Fibroblast of peridontal ligament (primary cell): ENCODE data around the gene COX7A2.

ENCODE experiments used
- DNase-seq: peaks from one replicate; pipeline ENCODE4 v3.0.0-alpha.2; 2010; ENCODE audit errors: extremely low read depth

Gene COX7A2

GRCh38 chr6:75243333-75244062 is at the start of gene COX7A2:
Gene COX7A2 (minus strand): TSS chr6:75243801. CDS start chr6:75243734, 67 bp downstream.
- peak; percentile 99 for DNase-seq

- DNase-seq, result no peak
Measured at GRCh38 chr6:75292555-75292954, 49.0 kb upstream of the COX7A2 start.

GRCh38 chr6:75291744-75292143 is 48.1 kb upstream of the COX7A2 start:
- DNase-seq, result no peak

- no peak for DNase-seq
Measured at GRCh38 chr6:75291331-75291730, 47.7 kb upstream of the COX7A2 start.

GRCh38 chr6:75290136-75290945 is 46.7 kb upstream of the COX7A2 start:
- DNase-seq, result no peak

GRCh38 chr6:75288023-75288422 is 44.4 kb upstream of the COX7A2 start:
- DNase-seq, result no peak

- DNase-seq, result no peak
Measured at GRCh38 chr6:75287424-75287823, 43.8 kb upstream of the COX7A2 start.

- no peak for DNase-seq
Measured at GRCh38 chr6:75286955-75287354, 43.4 kb upstream of the COX7A2 start.

- no peak for DNase-seq
Measured at GRCh38 chr6:75285283-75285639, 41.7 kb upstream of the COX7A2 start.

GRCh38 chr6:75284632-75285282 is 41.2 kb upstream of the COX7A2 start, which contains the start of gene TMEM30A:
Gene TMEM30A (minus strand): TSS chr6:75284792. CDS start chr6:75284638, 154 bp downstream.
- peak; percentile 99 for DNase-seq

- no peak for DNase-seq
Measured at GRCh38 chr6:75283907-75284631, 40.5 kb upstream of the COX7A2 start.

- no peak for DNase-seq
Measured at GRCh38 chr6:75282706-75283105, 39.1 kb upstream of the COX7A2 start.

GRCh38 chr6:75281653-75282052 is 38.1 kb upstream of the COX7A2 start:
- DNase-seq, result no peak

GRCh38 chr6:75280131-75280855 is 36.7 kb upstream of the COX7A2 start:
- peak; percentile 53 for DNase-seq

GRCh38 chr6:75279418-75279817 is 35.8 kb upstream of the COX7A2 start:
- no peak for DNase-seq

- no peak for DNase-seq
Measured at GRCh38 chr6:75278474-75279077, 35.0 kb upstream of the COX7A2 start.

GRCh38 chr6:75275067-75275466 is 31.5 kb upstream of the COX7A2 start:
- DNase-seq, result peak; percentile 80

- no peak for DNase-seq
Measured at GRCh38 chr6:75273009-75273408, 29.4 kb upstream of the COX7A2 start.

GRCh38 chr6:75272145-75272840 is 28.7 kb upstream of the COX7A2 start:
- peak; percentile 54 for DNase-seq

GRCh38 chr6:75268988-75269354 is 25.4 kb upstream of the COX7A2 start:
- no peak for DNase-seq
